CD1c-positive myeloid dendritic cell (primary cell): Measurements from ENCODE around the gene LEMD1.
"Not testable (repeated sequence)": the region's sequence is repeated elsewhere in the genome, so short reads cannot be mapped to it uniquely, and the experiment has no call there.

Source experiments
- DNase-seq: peaks from one replicate; pipeline ENCODE4 v3.0.0-alpha.2; 2016; ENCODE audit errors: extremely low spot score

The LEMD1 gene

DNA sequence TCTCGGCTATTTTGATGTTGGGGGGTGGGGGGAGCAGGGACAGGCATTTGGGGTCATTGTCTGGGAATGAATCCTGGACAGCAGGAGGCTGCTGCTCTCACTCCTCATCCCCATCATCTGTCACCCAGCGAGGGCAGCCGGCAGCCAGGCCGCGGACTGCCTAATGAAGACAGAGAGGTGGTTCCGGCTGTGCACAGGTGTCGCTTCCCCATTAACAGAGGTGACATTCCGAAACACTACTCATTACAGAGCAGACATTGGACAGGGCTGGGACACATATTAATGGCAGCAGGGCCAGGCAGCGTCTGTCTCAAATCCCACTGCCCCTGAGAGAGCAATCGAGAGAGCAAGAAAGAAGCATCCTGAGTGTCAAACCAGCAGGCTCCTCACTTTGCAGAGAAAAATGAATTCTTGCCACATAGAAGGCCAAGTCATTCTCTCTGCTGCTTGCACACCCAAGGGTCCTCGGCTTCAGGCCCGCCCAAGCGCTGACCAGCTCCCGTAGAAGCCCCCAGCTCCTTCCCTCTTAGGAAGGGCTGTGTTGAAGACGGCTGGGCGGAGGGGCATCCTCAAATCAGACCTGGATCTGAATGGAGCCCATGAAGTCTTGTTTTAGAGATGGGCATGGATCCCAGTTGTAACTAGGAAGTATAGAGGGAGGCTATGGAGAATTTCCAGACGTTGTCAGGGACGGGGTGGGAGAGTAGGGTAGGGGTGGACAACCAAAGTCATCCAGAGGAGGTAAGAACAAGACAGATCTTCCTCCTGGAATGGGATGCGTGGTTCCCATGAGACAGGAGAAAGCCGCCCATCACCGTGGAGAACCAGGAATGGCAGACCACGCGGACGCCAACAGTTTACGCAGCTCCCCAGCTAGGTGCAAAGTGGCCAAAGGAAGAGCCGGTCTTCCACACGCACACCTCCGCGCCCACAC lies 8.2 kb upstream of the LEMD1 start:
- no peak for DNase-seq

GRCh38 chr1:205424901-205425600 lies 3.2 kb upstream of the LEMD1 start:
- DNase-seq, result no peak

GRCh38 chr1:205423814-205424399 lies 2.1 kb upstream of the LEMD1 start:
- DNase-seq, result no peak

GRCh38 chr1:205422993-205423642 lies 1.3 kb upstream of the LEMD1 start:
- no peak for DNase-seq

GRCh38 chr1:205420938-205421337 lies 918 bp downstream of the LEMD1 start:
- DNase-seq, result no peak

GRCh38 chr1:205417870-205418635 lies 3.8 kb downstream of the LEMD1 start:
- no peak for DNase-seq

- no peak for DNase-seq
These were observed 5.5 kb downstream of the LEMD1 start for GRCh38 chr1:205416322-205416721.

- no peak for DNase-seq
These were observed 11.1 kb downstream of the LEMD1 start for GRCh38 chr1:205410581-205411298.

DNA sequence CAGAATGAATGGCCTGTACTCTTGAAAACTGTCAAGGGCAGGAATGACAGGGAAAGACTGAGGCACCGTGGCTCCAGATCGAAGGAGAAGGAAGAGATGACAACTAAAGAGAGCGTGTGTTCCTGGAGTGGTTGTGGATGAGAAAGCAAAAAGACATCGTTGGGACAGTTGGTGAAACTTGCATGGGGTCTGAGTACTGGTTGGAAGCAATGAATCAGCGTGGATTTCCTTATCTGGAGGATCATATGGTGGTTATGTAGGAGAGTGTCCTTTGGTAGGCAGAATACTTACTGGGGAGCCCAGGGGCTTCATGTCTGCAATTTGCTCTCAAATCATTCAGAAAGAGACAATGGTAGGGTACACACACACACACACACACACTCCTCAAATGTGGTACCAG lies 13.9 kb downstream of the LEMD1 start:
- DNase-seq, result no peak

DNA sequence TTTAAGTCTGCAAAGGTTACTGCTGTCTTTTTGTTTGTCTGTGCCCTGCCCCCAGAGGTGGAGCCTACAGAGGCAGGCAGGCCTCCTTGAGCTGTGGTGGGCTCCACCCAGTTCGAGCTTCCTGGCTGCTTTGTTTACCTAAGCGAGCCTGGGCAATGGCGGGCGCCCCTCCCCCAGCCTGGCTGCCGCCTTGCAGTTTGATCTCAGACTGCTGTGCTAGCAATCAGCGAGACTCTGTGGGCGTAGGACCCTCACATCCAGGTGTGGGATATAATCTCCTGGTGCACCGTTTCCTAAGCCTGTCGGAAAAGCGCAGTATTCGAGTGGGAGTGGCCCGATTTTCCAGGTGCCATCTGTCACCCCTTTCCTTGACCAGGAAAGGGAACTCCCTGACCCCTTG lies 15.6 kb downstream of the LEMD1 start:
- DNase-seq, result not testable (repeated sequence)

DNA sequence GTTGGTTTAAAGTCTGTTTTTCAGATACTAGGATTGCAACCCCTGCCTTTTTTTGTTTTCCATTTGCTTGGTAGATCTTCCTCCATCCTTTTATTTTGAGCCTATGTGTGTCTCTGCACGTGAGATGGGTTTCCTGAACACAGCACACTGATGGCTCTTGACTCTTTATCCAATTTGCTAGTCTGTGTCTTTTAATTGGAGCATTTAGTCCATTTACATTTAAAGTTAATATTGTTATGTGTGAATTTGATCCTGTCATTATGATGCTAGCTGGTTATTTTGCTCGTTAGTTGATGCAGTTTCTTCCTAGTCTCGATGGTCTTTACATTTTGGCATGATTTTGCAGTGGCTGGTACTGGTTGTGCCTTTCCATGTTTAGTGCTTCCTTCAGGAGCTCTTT lies 17.4 kb downstream of the LEMD1 start:
- not testable (repeated sequence) for DNase-seq

- no peak for DNase-seq
These were observed 23.3 kb downstream of the LEMD1 start for GRCh38 chr1:205398586-205398985.

DNA sequence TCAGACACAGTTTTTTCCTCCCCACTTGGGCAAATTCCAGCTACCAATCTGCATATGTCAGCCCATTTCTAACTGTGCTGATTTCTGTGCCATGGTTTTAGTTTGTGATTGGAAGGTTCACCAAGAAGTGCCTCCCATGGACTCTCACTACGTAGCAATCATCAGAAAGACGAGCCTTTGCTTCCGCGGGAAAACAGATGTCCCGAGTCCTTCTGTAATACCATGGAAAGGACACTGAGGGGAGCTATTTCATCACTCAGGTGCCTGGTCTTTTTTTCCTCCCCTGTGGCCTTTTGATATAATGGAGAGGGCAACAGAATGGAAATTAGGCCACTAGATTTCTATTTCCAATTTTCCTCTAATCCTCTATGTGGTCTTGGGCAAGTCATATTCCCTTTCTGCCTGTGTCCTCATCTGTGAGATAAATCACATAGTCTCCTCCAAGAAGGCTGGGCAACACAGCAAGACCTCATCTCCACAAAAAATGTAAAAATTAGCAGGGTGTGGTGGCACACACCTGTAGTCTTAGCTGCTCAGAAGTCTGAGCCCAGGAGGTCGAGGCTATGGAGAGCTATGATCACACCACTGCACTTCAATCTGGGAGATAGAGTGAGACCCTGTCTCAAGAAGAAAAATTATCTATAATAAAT lies 24.8 kb downstream of the LEMD1 start:
- DNase-seq, result peak; percentile 54

DNA sequence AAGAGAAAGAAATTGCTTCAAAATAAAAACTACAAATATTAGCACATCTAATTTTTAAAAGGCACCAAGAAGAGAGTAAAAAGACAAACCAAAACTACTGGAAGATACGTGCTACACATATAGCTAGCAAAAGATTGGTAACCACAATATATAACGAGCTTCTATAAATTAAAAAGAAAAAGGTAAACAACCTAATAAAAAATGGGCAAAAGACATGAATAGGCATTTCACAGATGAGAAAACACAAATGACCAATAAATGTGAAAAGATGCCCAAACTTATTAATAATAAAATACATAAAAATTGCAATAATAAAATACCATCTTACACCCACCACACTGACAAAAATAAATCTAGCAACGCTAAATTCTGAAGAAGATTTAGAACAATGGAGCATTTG lies 26.2 kb downstream of the LEMD1 start:
- no peak for DNase-seq

DNA sequence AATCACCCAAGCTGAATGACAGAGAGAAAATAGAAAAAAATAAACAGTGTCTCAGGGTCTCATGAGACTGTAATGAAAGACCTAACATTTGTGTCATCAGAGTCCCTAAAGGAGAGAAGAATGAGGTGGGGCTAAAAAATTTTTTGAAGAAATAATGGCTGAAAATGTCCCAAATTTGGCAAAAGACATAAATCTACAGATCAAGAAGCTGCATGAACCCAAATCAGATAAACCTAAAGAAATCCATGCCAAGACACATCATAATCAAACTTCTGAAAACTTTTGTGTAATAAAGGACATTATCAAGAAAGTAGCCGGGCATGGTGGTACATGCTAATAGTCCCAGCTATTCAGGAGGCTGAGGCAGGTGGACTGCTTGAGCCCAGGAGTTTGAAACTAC lies 29.2 kb downstream of the LEMD1 start:
- no peak for DNase-seq

- no peak for DNase-seq
These were observed 30.5 kb downstream of the LEMD1 start for GRCh38 chr1:205391386-205391785.

- no peak for DNase-seq
These were observed 34.0 kb downstream of the LEMD1 start for GRCh38 chr1:205387845-205388244.

GRCh38 chr1:205382990-205383389 lies 38.9 kb downstream of the LEMD1 start:
- DNase-seq, result not testable (repeated sequence)

GRCh38 chr1:205382561-205382960 lies 39.3 kb downstream of the LEMD1 start:
- DNase-seq, result no peak

- no peak for DNase-seq
These were observed 40.6 kb downstream of the LEMD1 start for GRCh38 chr1:205381305-205381704.
